Nephron (organoid): ENCODE data around the gene MEGF6.

Experiments
- H3K27ac Mint-ChIP-seq, 3 experiments: 2 replicates each; pipeline ENCODE4 v1.8.0; 2020; ENCODE audit warnings: mixed read lengths in 3 of 3, mild to moderate bottlenecking in 2 of 3, moderate library complexity in 1 of 3
- H3K27me3 Mint-ChIP-seq: 2 replicates; pipeline ENCODE4 v1.8.0; 2021; ENCODE audit warnings: low read depth, mild to moderate bottlenecking, moderate library complexity, mixed read lengths
- H3K36me3 Mint-ChIP-seq: 2 replicates; pipeline ENCODE4 v1.8.0; 2020; ENCODE audit warnings: low read depth, mixed read lengths
- H3K4me1 Mint-ChIP-seq: 2 replicates; pipeline ENCODE4 v1.8.0; 2020; ENCODE audit warnings: mixed read lengths
- H3K4me3 Mint-ChIP-seq, 3 experiments: 2 replicates each; pipeline ENCODE4 v1.8.0; 2020; ENCODE audit warnings: mild to moderate bottlenecking in 3 of 3, mixed read lengths in 3 of 3, moderate library complexity in 2 of 3
- H3K9me3 Mint-ChIP-seq: 2 replicates; pipeline ENCODE4 v1.8.0; 2020; ENCODE audit warnings: mixed read lengths
- TF ChIP-seq, protein P1 (sequence below), 3 experiments: fragments of 200-600 bp; sonication (generic); IDR thresholded peaks; one replicate each; pipeline ENCODE4 v1.5.0; 2021; ENCODE audit warnings: antibody characterized with exemption in 3 of 3; ENCODE audit not compliant: unreplicated experiment in 3 of 3

The MEGF6 gene

DNA sequence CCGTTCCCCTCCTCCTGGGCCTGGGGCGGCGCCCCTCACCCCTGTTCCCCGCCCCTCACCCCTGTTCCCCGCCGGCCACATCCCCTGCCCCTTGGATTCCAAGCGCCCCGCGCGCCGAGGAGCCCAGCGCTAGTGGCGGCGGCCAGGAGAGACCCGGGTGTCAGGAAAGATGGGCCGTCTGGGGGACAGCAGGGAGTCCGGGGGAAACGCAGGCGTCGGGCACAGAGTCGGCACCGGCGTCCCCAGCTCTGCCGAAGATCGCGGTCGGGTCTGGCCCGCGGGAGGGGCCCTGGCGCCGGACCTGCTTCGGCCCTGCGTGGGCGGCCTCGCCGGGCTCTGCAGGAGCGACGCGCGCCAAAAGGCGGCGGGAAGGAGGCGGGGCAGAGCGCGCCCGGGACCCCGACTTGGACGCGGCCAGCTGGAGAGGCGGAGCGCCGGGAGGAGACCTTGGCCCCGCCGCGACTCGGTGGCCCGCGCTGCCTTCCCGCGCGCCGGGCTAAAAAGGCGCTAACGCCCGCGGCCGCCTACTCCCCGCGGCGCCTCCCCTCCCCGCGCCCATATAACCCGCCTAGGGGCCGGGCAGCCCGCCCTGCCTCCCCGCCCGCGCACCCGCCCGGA, 40.7 kb upstream of the MEGF6 start, which contains the start of gene TP73:
Gene TP73 (plus strand): TSS at position 587 of the 618 bp plus-strand sequence. CDS start 29,850 bp downstream, outside the sequence.
- no peaks in the 10 kb centered on the region for H3K9me3 Mint-ChIP-seq
- H3K4me1 Mint-ChIP-seq = peaks cover 16% of the 10 kb centered on the region
- H3K4me3 Mint-ChIP-seq = peak within 1 kb of the TSS; percentile 19 to 60 (median 60)
- H3K36me3 Mint-ChIP-seq = no peaks in the 10 kb centered on the region
- TF ChIP-seq, protein P1, sequence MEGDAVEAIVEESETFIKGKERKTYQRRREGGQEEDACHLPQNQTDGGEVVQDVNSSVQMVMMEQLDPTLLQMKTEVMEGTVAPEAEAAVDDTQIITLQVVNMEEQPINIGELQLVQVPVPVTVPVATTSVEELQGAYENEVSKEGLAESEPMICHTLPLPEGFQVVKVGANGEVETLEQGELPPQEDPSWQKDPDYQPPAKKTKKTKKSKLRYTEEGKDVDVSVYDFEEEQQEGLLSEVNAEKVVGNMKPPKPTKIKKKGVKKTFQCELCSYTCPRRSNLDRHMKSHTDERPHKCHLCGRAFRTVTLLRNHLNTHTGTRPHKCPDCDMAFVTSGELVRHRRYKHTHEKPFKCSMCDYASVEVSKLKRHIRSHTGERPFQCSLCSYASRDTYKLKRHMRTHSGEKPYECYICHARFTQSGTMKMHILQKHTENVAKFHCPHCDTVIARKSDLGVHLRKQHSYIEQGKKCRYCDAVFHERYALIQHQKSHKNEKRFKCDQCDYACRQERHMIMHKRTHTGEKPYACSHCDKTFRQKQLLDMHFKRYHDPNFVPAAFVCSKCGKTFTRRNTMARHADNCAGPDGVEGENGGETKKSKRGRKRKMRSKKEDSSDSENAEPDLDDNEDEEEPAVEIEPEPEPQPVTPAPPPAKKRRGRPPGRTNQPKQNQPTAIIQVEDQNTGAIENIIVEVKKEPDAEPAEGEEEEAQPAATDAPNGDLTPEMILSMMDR (IDR thresholded peaks at IDR 0.05; ENCODE audit: unreplicated experiment in 3 of 3) = no peak
- no peak within 1 kb of the TSS for H3K27ac Mint-ChIP-seq
- H3K27me3 Mint-ChIP-seq = peaks cover 66% of the 10 kb centered on the region

- H3K36me3 Mint-ChIP-seq = peaks cover 3% of the 10 kb centered on the region
- no peaks in the 10 kb centered on the region for H3K9me3 Mint-ChIP-seq
- no peak overlapping the region for H3K27ac Mint-ChIP-seq
- peaks cover 16% of the 10 kb centered on the region for H3K4me1 Mint-ChIP-seq
- peaks cover 61% of the 10 kb centered on the region for H3K27me3 Mint-ChIP-seq
- H3K4me3 Mint-ChIP-seq = peak overlapping the region; percentile 46 to 70 (median 60)
- TF ChIP-seq, protein P1 (IDR thresholded peaks at IDR 0.05; ENCODE audit: unreplicated experiment in 3 of 3) = no peak
Observed at GRCh38 chr1:3651026-3651929, 40.0 kb upstream of the MEGF6 start.

DNA sequence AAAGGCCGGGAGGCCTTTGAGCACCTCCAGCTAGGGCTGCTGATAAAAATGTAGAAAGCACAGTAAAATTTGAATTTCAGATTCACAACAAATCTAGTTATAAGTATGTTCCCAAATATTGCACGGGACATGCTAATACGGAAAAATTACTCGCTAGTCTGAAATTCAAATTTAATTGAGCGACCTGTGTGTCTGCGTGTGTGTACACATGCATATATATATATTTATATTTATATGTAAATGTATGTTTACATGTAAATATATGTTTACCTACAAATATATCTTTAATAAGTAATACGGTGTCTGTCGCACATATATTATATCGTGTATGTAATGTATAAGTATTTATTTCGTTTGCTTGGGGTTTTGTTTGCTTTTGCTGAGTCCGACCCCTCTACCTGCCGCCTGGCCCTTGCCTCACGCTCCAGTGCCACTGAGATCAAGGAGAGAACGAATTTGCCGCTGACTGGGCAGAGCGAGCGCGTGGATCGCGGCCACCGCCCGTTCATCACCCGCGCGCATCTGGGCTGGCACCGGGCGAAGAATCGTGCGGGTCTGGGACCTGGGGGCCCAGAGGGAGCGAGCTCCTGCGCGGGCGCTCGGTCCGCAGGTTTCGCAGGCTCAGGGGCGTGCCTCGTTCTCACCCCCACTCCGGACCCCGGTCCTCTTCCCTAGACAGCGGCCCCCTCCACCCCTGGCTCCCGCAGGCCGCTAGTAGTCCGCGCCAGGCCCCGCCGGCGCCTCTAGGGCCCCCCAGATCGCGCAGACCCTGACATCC, 39.1 kb upstream of the MEGF6 start:
- TF ChIP-seq, protein P1 (IDR thresholded peaks at IDR 0.05; ENCODE audit: unreplicated experiment in 3 of 3) = no peak
- peaks cover 16% of the 10 kb centered on the region for H3K4me1 Mint-ChIP-seq
- peak overlapping the region; percentile 79 to 85 (median 80) for H3K4me3 Mint-ChIP-seq
- H3K36me3 Mint-ChIP-seq = peaks cover 7% of the 10 kb centered on the region
- H3K27me3 Mint-ChIP-seq = peaks cover 53% of the 10 kb centered on the region
- no peaks in the 10 kb centered on the region for H3K9me3 Mint-ChIP-seq
- H3K27ac Mint-ChIP-seq = no peak overlapping the region

DNA sequence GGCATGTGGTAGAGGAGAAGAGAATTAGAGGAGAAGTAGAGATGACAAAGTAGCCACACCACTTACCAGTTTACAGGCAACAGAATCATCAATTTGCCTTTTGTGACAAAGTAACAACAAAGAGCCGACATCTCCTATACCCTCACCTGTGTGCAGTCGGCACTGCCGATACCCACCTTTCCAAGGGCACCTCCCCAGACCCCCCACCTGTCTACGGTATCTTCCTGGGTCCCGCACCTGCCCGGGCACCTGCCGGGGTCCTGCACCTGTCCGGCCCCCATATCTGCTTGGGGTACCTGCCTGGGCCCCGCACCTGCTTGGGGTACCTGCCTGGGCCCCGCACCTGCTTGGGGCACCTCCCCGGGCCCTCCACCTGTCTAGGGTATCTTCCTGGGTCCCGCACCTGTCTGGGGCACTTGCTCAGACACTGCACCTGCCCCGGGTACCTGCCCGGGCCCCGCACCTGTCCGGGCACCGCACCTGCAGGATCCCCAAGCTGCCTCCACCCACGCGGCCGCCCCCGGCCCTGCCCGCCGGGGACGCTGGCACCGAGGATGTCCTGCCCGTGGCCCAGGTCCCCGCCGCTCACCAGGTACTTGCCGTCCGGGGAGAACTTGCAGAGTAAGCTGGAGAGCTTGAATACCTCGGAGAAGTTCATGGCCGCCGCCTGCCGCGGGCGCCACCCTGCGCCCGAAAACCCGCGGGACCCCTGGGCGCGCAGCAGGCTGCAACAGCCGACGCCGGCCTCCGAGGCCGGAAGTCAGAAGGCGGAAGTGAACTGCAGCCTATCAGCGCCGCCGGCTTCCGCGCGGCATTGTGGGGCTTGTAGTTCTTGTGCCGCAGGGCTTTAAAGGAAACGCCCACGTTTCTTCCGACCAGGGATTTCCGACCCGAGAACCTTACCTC, 38.3 kb upstream of the MEGF6 start, which contains the start of gene WRAP73:
Gene WRAP73 (minus strand): TSS at position 762 of the 906 bp plus-strand sequence. CDS start 104 bp downstream, at position 658.
- Mint-ChIP-seq H3K4me3 (peak within 1 kb of the TSS; percentile 80 to 85 (median 80)), H3K27me3 (peaks cover 44% of the 10 kb centered on the region), H3K9me3 (no peaks in the 10 kb centered on the region), H3K36me3 (peaks cover 12% of the 10 kb centered on the region), H3K4me1 (peaks cover 16% of the 10 kb centered on the region), H3K27ac (no peak within 1 kb of the TSS)
- TF ChIP-seq, protein P1 (IDR thresholded peaks at IDR 0.05; ENCODE audit: unreplicated experiment in 3 of 3) = no peak

GRCh38 chr1:3646596-3646995, 35.3 kb upstream of the MEGF6 start:
- H3K27ac Mint-ChIP-seq = no peak overlapping the region
- peaks cover 21% of the 10 kb centered on the region for H3K27me3 Mint-ChIP-seq
- peaks cover 16% of the 10 kb centered on the region for H3K4me1 Mint-ChIP-seq
- peak overlapping the region in 1 of 3 experiments; percentile 38 for H3K4me3 Mint-ChIP-seq
- no peaks in the 10 kb centered on the region for H3K9me3 Mint-ChIP-seq
- TF ChIP-seq, protein P1 (IDR thresholded peaks at IDR 0.05; ENCODE audit: unreplicated experiment in 3 of 3) = no peak
- peaks cover 25% of the 10 kb centered on the region for H3K36me3 Mint-ChIP-seq
